HepG2 (cell line): ENCODE measurements around the gene PLXNA1. TPM values are rescaled to one million over a fixed set of nuclear protein-coding genes. Genes with fewer than 3 reads are reported as not detected.

ENCODE experiments used
- ATAC-seq: fragments of 200-7000 bp; cut with Tn5 transposase; 3 replicates; pipeline ENCODE4 v1.9.1; 2020; ENCODE audit warnings: mild to moderate bottlenecking, moderate library complexity
- BruUV-seq: library from RNA; stranded (reverse); fragments of 400-500 nt; replicated peaks from 2 replicates; lab custom pipeline; 2021; lab: Mats Ljungman, UMichigan
- CTCF ChIA-PET: fragments of 300-600 bp; formaldehyde crosslinking; extraction: SDS; loops from one replicate; lab custom pipeline; 2021; ENCODE audit warnings: low total read pairs, inconsistent platforms, low intra/inter-chr PET ratio; lab: Yijun Ruan, JAX
- POLR2A ChIA-PET: fragments of 350-600 bp; sonication (Branson Sonifier 250); formaldehyde crosslinking; loops from one replicate; lab custom pipeline; 2020; ENCODE audit warnings: antibody characterized with exemption, inconsistent platforms; lab: Yijun Ruan, JAX
- DNase-seq: peaks from one replicate; pipeline ENCODE4 v3.0.0-alpha.2; 2015; ENCODE audit warnings: low spot score
- FAIRE-seq: peaks from 3 replicates; lab custom pipeline; 2011; peaks lifted over from hg19 to GRCh38; lab: Jason Lieb, UNC
- H2AFZ ChIP-seq: one replicate; pipeline ENCODE4 v1.6.1; 2011; ENCODE audit warnings: low read length, inconsistent platforms
- H3K27ac ChIP-seq: fragments of 300-600 bp; 3 replicates; pipeline ENCODE4 v1.8.0; 2011; ENCODE audit warnings: mixed run types, mild to moderate bottlenecking, mixed read lengths, low read length, inconsistent platforms; ENCODE audit not compliant: insufficient read depth; ENCODE audit errors: extremely low read length
- H3K27me3 ChIP-seq, 2 experiments: fragments of 200-600 bp in 1 of 2; 2 replicates in 1 of 2; 3 replicates in 1 of 2; pipeline versions ENCODE4 v1.6.0 to v1.8.0; 2011; ENCODE audit warnings: low read length in 2 of 2, mild to moderate bottlenecking in 2 of 2, moderate library complexity in 2 of 2, inconsistent platforms in 1 of 2; ENCODE audit not compliant: insufficient read depth in 2 of 2, control insufficient read depth in 1 of 2
- H3K36me3 ChIP-seq, 2 experiments: fragments of 200-600 bp in 1 of 2; replicated peaks in 1 of 2; 2 replicates in 1 of 2; 3 replicates in 1 of 2; pipeline versions ENCODE4 v1.5.1 to v1.8.0; 2011; ENCODE audit warnings: low read length in 2 of 2, inconsistent platforms in 1 of 2; ENCODE audit not compliant: insufficient read depth in 2 of 2, control insufficient read depth in 1 of 2
- H3K4me1 ChIP-seq: 2 replicates; pipeline ENCODE4 v1.5.1; 2012; ENCODE audit warnings: low read length, inconsistent platforms; ENCODE audit not compliant: insufficient read depth
- H3K4me2 ChIP-seq: 2 replicates; pipeline ENCODE4 v1.6.0; 2011; ENCODE audit warnings: low read depth, low read length, inconsistent platforms
- H3K4me3 ChIP-seq, 3 experiments: fragments of 200-600 bp in 1 of 3; sonication (generic), shearing (Covaris generic) in 1 of 3; replicated peaks in 1 of 3; 2 replicates each; pipeline ENCODE4 v1.5.1; 2011 to 2016; ENCODE audit warnings: low read length in 3 of 3, inconsistent platforms in 2 of 3, low read depth in 2 of 3, mild to moderate bottlenecking in 2 of 3, control low read depth in 1 of 3, mixed read lengths in 1 of 3; ENCODE audit not compliant: insufficient read depth in 1 of 3
- H3K79me2 ChIP-seq: one replicate; pipeline ENCODE4 v1.6.1; 2011; ENCODE audit warnings: low read length, inconsistent platforms; ENCODE audit not compliant: insufficient read depth
- H3K9ac ChIP-seq: 2 replicates; pipeline ENCODE4 v1.6.0; 2011; ENCODE audit warnings: mild to moderate bottlenecking, low read depth, low read length, inconsistent platforms; ENCODE audit not compliant: insufficient read depth
- H3K9me3 ChIP-seq: 2 replicates; pipeline ENCODE4 v1.5.1; 2012; ENCODE audit warnings: mild to moderate bottlenecking, low read length
- H4K20me1 ChIP-seq: 2 replicates; pipeline ENCODE4 v1.6.0; 2011; ENCODE audit warnings: inconsistent platforms, mild to moderate bottlenecking, low read length, moderate library complexity; ENCODE audit not compliant: insufficient read depth
- CTCF ChIP-seq: sonication (generic); formaldehyde crosslinking; IDR thresholded peaks from 2 replicates; pipeline ENCODE4 v1.5.0; 2020; ENCODE audit warnings: mild to moderate bottlenecking, missing genetic modification reagents, moderate library complexity
- KDM4B ChIP-seq: sonication (generic); formaldehyde crosslinking; IDR thresholded peaks from 2 replicates; pipeline ENCODE4 v1.4.0; 2020; ENCODE audit warnings: missing genetic modification reagents
- NCOA1 ChIP-seq: sonication (generic); formaldehyde crosslinking; IDR thresholded peaks from 2 replicates; pipeline ENCODE4 v1.9.0; 2021; ENCODE audit warnings: missing genetic modification reagents
- REXO4 ChIP-seq: sonication (generic); formaldehyde crosslinking; IDR thresholded peaks from 2 replicates; pipeline ENCODE4 v1.8.0; 2022; ENCODE audit warnings: missing genetic modification reagents, mild to moderate bottlenecking, borderline replicate concordance
- SP5 ChIP-seq: IDR thresholded peaks from 2 replicates; pipeline ENCODE4 v1.6.1; 2016; ENCODE audit warnings: low read depth, borderline replicate concordance
- ZBTB49 ChIP-seq: sonication (generic); formaldehyde crosslinking; IDR thresholded peaks from 2 replicates; pipeline ENCODE4 v1.4.0; 2020; ENCODE audit warnings: missing genetic modification reagents, borderline replicate concordance
- ZEB1 ChIP-seq: IDR thresholded peaks from 2 replicates; pipeline ENCODE4 v1.6.1; 2012; ENCODE audit warnings: mild to moderate bottlenecking, low read depth, inconsistent platforms; ENCODE audit not compliant: insufficient replicate concordance
- ZKSCAN8 ChIP-seq: IDR thresholded peaks from 2 replicates; pipeline ENCODE4 v1.6.1; 2016; ENCODE audit warnings: borderline replicate concordance, missing genetic modification reagents, missing compliant biosample characterization
- ZNF136 ChIP-seq: sonication (generic); formaldehyde crosslinking; IDR thresholded peaks from 2 replicates; pipeline ENCODE4 v1.8.1; 2022; ENCODE audit warnings: low read depth, mild to moderate bottlenecking, moderate library complexity, missing genetic modification reagents
- ZNF160 ChIP-seq: sonication (generic); formaldehyde crosslinking; IDR thresholded peaks from 2 replicates; pipeline ENCODE4 v1.8.0; 2022; ENCODE audit warnings: mild to moderate bottlenecking, inconsistent platforms, missing genetic modification reagents
- ZNF18 ChIP-seq: sonication (generic); formaldehyde crosslinking; IDR thresholded peaks from 2 replicates; pipeline ENCODE4 v1.8.0; 2022; ENCODE audit warnings: mild to moderate bottlenecking, missing genetic modification reagents; ENCODE audit not compliant: insufficient replicate concordance
- ZNF205 ChIP-seq: IDR thresholded peaks from 2 replicates; pipeline ENCODE4 v1.6.1; 2018; ENCODE audit warnings: missing biosample characterization, missing genetic modification reagents
- ZNF607 ChIP-seq: sonication (generic); formaldehyde crosslinking; IDR thresholded peaks from 2 replicates; pipeline ENCODE4 v1.5.1; 2020; ENCODE audit warnings: missing genetic modification reagents, mild to moderate bottlenecking, borderline replicate concordance
- ZNF75D ChIP-seq: sonication (generic); formaldehyde crosslinking; IDR thresholded peaks from 2 replicates; pipeline ENCODE4 v1.8.1; 2023; ENCODE audit warnings: missing genetic modification reagents, mild to moderate bottlenecking, borderline replicate concordance
- WGBS: methylation state at CpG from one replicate; pipeline ENCODE4 v1.1.6; 2017; ENCODE audit warnings: low lambda C conversion rate; 5-methylcytosine and 5-hydroxymethylcytosine counted together
- in situ Hi-C: cut with HindIII; loops from 2 replicates; pipeline ENCODE4 v1.10.0; 2017; ENCODE audit warnings: low pct_unique_long_range_greater_than_20kb; ENCODE audit not compliant: extremely low pct_ligation_motif_present
- intact Hi-C: fragments of 100-400 bp; cut with micrococcal nuclease; formaldehyde crosslinking; loops from one replicate; pipeline ENCODE4 v1.10.0; 2022; ENCODE audit not compliant: unreplicated experiment
- polyA plus RNA-seq, 8 experiments: library from polyadenylated mRNA; depleted of rRNA in 3 of 8; stranded (reverse) in 7 of 8; unstranded in 1 of 8; fragments of >200 nt; fragmentation: Illumina TruSeq in 4 of 8; extraction: Trizol in 4 of 8; gene quantifications; 2 replicates each; pipeline versions ENCODE4 v1.2.1 to v1.2.3, GENCODE V29; 2011 to 2016; ENCODE audit warnings: low read depth in 4 of 8, missing spikeins in 1 of 8, mixed read lengths in 1 of 8; ENCODE audit not compliant: insufficient read depth in 1 of 8
- total RNA-seq, 5 experiments: library from RNA; depleted of rRNA; stranded (reverse); fragments of >200 nt; fragmentation: Illumina TruSeq; extraction: Trizol; gene quantifications; 2 replicates each; pipeline ENCODE4 v1.2.3, GENCODE V29; 2016; ENCODE audit warnings: low read depth in 1 of 5
- TF ChIP-seq, protein P1 (sequence below): sonication (generic); formaldehyde crosslinking; IDR thresholded peaks from 2 replicates; pipeline ENCODE4 v1.4.0; 2020; ENCODE audit warnings: missing genetic modification reagents, mild to moderate bottlenecking, borderline replicate concordance

PLXNA1 gene
- total and polyA plus RNA-seq, 2 of the 13 experiments (the other 11 are each of a cell fraction or from before 2014, with no cell fraction given), result 16.6 to 18.2 TPM

- H3K79me2 ChIP-seq, result no peaks in the 10 kb centered on the region
- peaks cover 0 to 6% of the 10 kb centered on the region in 2 experiments; a peak in 2 of 5 replicates for H3K36me3 ChIP-seq
- no peaks in the 10 kb centered on the region; a peak in 1 of 5 replicates for H3K27me3 ChIP-seq
- H2AFZ ChIP-seq, result no peak overlapping the region
- in situ Hi-C loops (no loop called here), intact Hi-C loops (no loop called here)
- WGBS, result 100% methylated on average over 4 of the region's 4 CpGs
- H3K9ac ChIP-seq, result no peak overlapping the region
- ATAC-seq (no peak), FAIRE-seq (no peak), DNase-seq (no peak)
- H4K20me1 ChIP-seq, result peaks cover 2% of the 10 kb centered on the region; the same call in 1 of the 2 replicates
- no peaks in the 10 kb centered on the region for H3K9me3 ChIP-seq
- ChIA-PET POLR2A (no interaction called here), CTCF (no interaction called here)
- H3K4me2 ChIP-seq, result no peak overlapping the region
- no peak overlapping the region for H3K4me3 ChIP-seq
- BruUV-seq, result no TSS peak
- no peak for TF ChIP-seq ZBTB49 (CRISPR knock-in tag)
- no peak for TF ChIP-seq ZNF18 (CRISPR knock-in tag)
- TF ChIP-seq ZNF160 (CRISPR knock-in tag), result no peak
- no peak for TF ChIP-seq ZNF75D (CRISPR knock-in tag)
- no peak for TF ChIP-seq REXO4 (CRISPR knock-in tag)
- TF ChIP-seq SP5 (CRISPR knock-in tag), result no peak
- no peak for TF ChIP-seq KDM4B (CRISPR knock-in tag)
- TF ChIP-seq CTCF (CRISPR knock-in tag), result no peak
- TF ChIP-seq ZNF205 (CRISPR knock-in tag), result no peak
- TF ChIP-seq NCOA1 (CRISPR knock-in tag), result no peak
- no peak for TF ChIP-seq ZNF607
- no peak for TF ChIP-seq ZKSCAN8 (CRISPR knock-in tag)
- TF ChIP-seq, protein P1, sequence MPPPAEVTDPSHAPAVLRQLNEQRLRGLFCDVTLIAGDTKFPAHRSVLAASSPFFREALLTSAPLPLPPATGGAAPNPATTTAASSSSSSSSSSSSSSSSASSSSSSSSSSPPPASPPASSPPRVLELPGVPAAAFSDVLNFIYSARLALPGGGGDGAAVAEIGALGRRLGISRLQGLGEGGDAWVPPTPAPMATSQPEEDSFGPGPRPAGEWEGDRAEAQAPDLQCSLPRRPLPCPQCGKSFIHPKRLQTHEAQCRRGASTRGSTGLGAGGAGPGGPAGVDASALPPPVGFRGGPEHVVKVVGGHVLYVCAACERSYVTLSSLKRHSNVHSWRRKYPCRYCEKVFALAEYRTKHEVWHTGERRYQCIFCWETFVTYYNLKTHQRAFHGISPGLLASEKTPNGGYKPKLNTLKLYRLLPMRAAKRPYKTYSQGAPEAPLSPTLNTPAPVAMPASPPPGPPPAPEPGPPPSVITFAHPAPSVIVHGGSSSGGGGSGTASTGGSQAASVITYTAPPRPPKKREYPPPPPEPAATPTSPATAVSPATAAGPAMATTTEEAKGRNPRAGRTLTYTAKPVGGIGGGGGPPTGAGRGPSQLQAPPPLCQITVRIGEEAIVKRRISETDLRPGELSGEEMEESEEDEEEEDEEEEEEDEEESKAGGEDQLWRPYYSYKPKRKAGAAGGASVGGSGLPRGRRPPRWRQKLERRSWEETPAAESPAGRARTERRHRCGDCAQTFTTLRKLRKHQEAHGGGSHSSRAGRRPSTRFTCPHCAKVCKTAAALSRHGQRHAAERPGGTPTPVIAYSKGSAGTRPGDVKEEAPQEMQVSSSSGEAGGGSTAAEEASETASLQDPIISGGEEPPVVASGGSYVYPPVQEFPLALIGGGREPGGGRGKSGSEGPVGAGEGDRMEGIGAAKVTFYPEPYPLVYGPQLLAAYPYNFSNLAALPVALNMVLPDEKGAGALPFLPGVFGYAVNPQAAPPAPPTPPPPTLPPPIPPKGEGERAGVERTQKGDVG (CRISPR knock-in tag), result no peak
- no peak for TF ChIP-seq ZNF136
- no peak for TF ChIP-seq ZEB1
- H3K27ac ChIP-seq, result no peak overlapping the region
- H3K4me1 ChIP-seq, result no peaks in the 10 kb centered on the region
Measured at GRCh38 chr3:126998320-126998719, 15.4 kb downstream of the PLXNA1 start.
